ENCODE data around the gene CTXN1. TPM values are rescaled to one million over a fixed set of nuclear protein-coding genes. Genes with fewer than 3 reads are reported as not detected.

The CTXN1 gene
- total and polyA plus RNA-seq, 9 donors, result 1.4 to 99.7 (median 5.4) TPM; not detected in 1

GRCh38 chr19:7933828-7934725 lies 8.1 kb upstream of the CTXN1 start:
- intact Hi-C loops (cut with DNase I), result no loop called here
- Histone ChIP-seq H3K9me3 (no peaks in the 10 kb centered on the region), H3K36me3 (no peaks in the 10 kb centered on the region), H3K4me1 (ENCODE audit: insufficient read depth) (peaks cover 6% of the 10 kb centered on the region), H3K4me3 (no peak overlapping the region), H3K27ac (no peak overlapping the region), H3K27me3 (no peaks in the 10 kb centered on the region)
- DNase-seq, result peak in 1 of 5 donors; percentile 12
- WGBS, 3 donors, result 84 to 85% (median 85%) methylated on average over 48 to 55 of the region's 55 CpGs
- no peak for TF ChIP-seq EP300 (IDR thresholded peaks at IDR 0.05)
- TF ChIP-seq CTCF (IDR thresholded peaks at IDR 0.05), result no peak
- no peak for TF ChIP-seq POLR2A (IDR thresholded peaks at IDR 0.05)

DNA sequence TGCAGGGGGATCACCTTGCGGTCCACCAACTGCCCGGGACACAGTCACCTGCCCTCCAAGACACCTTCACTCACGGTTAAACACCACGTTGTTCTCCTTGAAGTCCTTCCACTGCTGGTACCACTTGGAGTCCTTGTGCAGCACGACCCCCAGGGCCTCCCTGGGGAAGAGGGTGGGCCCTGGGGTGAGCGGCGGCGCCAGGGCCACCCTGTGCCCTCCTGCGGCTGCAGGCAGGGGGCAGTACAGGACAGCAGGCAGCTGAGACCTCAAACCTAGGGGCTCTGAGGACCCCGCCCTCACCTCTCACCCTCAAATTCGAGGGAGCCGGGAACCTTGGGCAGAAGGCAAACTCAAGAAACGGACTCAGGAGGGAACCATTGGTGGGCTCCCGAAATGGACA lies 7.5 kb upstream of the CTXN1 start:
- 72 to 88% (median 82%) methylated on average over 13 to 14 of the region's 14 CpGs for WGBS, 3 donors
- H3K27ac ChIP-seq, result no peak overlapping the region
- no peaks in the 10 kb centered on the region for H3K9me3 ChIP-seq
- TF ChIP-seq CTCF (IDR thresholded peaks at IDR 0.05) (no peak), EP300 (IDR thresholded peaks at IDR 0.05) (no peak), POLR2A (IDR thresholded peaks at IDR 0.05) (no peak)
- no peak overlapping the region for H3K4me3 ChIP-seq
- no peaks in the 10 kb centered on the region for H3K27me3 ChIP-seq
- no peak for DNase-seq
- peaks cover 7% of the 10 kb centered on the region for H3K4me1 ChIP-seq (ENCODE audit: insufficient read depth)
- intact Hi-C loops (cut with DNase I), result no loop called here
- H3K36me3 ChIP-seq, result no peaks in the 10 kb centered on the region

- no peaks in the 10 kb centered on the region for H3K9me3 ChIP-seq
- no peak overlapping the region for H3K4me3 ChIP-seq
- H3K27ac ChIP-seq, result no peak overlapping the region
- intact Hi-C loops (cut with DNase I), result no loop called here
- H3K27me3 ChIP-seq, result no peaks in the 10 kb centered on the region
- 90 to 93% (median 91%) methylated on average over 7 to 10 of the region's 10 CpGs for WGBS, 3 donors
- DNase-seq, result peak in 1 of 5 donors; percentile 37
- H3K36me3 ChIP-seq, result no peaks in the 10 kb centered on the region
- H3K4me1 ChIP-seq (ENCODE audit: insufficient read depth), result peaks cover 10% of the 10 kb centered on the region
- TF ChIP-seq CTCF (IDR thresholded peaks at IDR 0.05) (no peak), EP300 (IDR thresholded peaks at IDR 0.05) (no peak), POLR2A (IDR thresholded peaks at IDR 0.05) (no peak)
Observed at GRCh38 chr19:7932930-7933300, 7.0 kb upstream of the CTXN1 start.

GRCh38 chr19:7932276-7932929 lies 6.5 kb upstream of the CTXN1 start:
- TF ChIP-seq EP300 (IDR thresholded peaks at IDR 0.05) (no peak), POLR2A (IDR thresholded peaks at IDR 0.05) (no peak), CTCF (IDR thresholded peaks at IDR 0.05) (no peak)
- no peaks in the 10 kb centered on the region for H3K36me3 ChIP-seq
- no peaks in the 10 kb centered on the region for H3K27me3 ChIP-seq
- no peak overlapping the region for H3K27ac ChIP-seq
- DNase-seq, result peak in 4 of 5 donors; percentile 13 to 37 (median 28)
- intact Hi-C loops (cut with DNase I), result no loop called here
- peaks cover 15% of the 10 kb centered on the region for H3K4me1 ChIP-seq (ENCODE audit: insufficient read depth)
- H3K4me3 ChIP-seq, result no peak overlapping the region
- no peaks in the 10 kb centered on the region for H3K9me3 ChIP-seq
- 88 to 90% (median 89%) methylated on average over 29 to 32 of the region's 32 CpGs for WGBS, 3 donors
